ENCODE results near the gene ZNF423.
"Not testable (repeated sequence)": the region's sequence is repeated elsewhere in the genome, so short reads cannot be mapped to it uniquely, and the experiment has no call there.

ZNF423 gene

DNA sequence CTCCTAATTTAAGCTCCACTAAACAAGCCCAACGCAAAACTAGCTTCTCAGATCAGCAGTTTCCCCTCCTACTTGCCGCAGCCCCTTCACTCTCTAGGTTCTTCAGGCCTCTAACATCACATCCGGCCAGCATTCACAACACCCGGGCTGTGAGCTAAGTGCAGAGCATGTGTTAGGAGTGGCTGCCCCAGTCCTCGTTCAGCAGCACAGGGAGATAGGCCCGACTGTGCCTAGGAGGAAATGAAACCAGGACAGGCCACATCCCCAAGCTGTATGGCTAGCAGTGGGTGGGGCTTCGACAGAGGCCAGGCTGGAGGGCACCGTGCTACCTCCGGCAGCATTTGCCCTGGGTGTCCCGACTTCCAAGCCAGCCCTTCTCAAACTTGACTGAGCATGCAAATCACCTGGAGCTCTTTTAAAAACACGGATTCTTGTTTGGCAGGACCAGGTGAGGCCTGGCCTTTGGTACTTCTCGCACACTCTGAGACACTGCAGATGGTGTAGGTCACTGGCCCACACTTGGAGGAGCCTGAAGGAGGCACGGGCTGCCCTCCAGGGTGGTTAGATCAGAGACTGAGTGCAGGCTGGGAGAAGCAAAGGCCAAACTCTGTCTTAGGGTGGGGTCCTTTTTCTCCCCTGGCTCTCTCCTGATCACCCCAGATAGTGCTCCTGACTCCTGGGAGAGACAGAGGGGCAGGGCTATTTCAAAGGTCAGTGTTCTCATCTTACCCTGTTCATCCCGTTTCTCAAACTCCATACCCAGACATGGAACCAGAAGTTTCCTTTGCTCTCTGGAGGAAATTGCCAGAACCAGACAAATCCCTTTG lies 280.4 kb downstream of the ZNF423 start:
- no peak for DNase-seq

DNA sequence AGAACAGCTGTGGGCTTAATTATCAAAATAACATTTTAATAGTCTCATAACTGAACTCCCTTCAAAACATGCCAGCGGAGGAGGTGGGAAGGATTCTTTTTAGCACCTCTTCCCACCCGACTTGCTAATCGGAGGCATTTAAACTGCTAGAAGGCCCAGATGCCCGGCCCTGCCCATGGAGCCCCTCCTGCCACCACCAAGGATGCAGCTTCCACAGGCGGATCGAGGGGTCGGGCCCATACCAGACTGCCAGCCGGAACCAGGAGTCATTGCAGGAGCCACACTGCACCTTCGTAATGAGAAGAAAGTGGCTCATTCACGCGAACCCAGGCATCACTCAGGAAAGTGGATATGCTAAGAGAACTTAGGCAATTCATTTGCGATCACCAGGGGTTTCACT lies 281.1 kb downstream of the ZNF423 start:
- no peak for DNase-seq

GRCh38 chr16:49567950-49568349 lies 288.0 kb downstream of the ZNF423 start:
- DNase-seq, result no peak

GRCh38 chr16:49566432-49566831 lies 289.5 kb downstream of the ZNF423 start:
- DNase-seq, result no peak

DNA sequence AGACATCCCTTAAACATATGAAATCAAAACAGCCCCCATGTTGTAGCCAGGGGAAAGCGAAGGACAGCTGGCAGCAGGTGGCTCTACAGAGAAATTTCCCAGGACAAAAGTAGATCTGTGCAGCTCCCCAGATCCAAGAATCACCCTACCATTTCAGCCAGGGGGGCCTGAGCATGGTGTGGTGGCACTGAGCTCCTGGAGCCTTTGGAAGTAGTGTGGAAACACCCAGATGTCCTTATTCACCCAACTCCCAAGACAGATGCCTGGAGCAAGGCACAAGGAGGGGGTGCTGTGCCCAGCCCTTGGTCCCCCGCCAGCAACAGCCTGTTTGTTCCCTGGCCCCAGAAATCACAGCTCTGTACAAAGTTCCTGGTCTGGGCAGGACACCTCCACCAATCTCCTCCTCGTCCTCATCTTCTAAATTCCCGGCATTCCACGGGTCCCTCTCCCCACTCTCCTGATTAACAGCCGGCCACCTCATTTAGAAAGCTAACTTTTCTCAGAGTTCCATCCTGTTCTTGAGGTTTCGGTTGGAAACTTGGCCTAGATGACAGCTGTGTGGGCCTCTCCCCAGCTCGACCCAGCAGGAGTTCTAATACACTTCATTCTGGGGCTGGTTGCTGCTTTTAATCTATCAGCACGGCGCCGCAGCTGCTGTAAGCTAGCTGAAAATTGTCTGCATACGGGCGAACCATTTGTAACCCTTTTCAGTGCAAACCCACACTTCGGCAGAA lies 291.2 kb downstream of the ZNF423 start:
- no peak for DNase-seq

DNA sequence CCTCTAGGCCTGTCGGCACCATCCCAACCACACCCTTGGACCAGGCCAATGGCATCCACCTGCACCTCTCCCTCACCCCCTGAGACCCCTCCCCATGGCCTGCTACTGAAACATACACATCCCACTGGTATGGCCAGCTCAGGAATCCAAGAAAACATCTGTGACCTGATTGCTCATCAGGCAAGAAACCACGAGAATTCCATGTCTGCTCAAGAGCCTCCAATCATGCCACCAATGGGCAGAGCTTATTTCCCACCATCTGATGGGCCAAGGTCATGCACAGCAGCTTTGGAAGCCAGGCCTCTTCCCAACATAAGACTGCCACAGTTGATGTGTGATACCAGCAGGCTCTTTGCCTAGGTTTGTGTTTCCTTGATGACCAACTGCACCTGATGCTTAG lies 292.2 kb downstream of the ZNF423 start:
- DNase-seq, result no peak

GRCh38 chr16:49562894-49563293 lies 293.0 kb downstream of the ZNF423 start:
- not testable (repeated sequence) for DNase-seq

DNA sequence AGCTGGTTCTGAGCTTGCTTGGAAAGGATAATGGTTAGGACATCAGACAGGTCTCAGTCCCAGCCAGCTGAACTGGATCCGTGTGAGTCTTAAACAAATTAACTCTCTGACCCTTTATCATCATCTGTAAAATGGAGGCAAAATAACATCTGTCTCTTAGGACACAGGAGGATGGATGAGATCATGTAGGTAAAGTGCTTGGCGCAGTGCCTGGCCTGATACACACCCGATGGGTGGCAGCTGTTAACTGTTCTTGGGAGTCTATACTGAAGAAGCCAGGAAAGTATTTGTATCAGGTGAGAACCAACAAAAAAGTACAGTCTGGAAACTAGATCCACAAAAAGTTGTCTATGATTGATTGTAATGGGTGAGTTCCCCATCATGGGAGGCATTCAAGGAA lies 293.7 kb downstream of the ZNF423 start:
- no peak for DNase-seq

DNA sequence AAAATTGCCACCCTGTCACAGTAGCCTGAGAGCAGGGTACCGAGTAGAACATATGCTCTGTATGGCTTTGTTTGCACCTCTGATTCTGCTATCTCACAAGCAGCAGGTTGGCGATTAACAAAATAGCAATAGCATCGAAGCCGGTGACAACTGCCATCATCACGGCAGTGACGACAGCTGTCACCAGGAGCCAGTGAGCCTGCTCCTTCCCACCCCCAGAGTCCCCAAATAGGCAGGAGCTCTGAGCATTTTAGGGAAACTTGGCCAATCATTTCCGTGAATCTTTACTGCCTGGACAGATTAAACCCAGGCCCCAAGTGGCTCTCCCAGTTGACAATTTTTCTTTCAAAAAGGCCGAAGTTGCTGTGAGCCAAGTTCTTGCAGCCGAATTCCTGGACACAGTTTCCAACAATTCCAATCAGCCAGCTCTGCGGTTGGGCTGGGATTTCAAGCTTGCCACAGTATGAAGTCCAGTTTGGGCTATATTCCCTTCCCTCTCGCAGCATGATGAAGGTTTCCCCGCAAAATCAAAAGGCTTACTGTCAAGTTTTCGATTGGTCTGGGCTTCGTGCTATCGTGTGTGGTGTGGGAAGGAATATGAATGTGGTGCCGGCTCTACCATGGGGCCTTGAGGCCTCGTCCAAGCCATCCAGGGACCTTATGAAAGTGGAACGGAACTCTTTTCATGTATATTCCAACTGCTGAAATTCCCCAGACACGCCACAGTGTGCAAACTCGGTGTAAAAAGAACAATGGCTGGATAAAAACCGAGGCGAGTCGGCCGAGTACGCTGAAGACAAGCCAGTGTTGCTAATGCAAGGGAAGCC lies 295.7 kb downstream of the ZNF423 start:
- no peak for DNase-seq

- DNase-seq, result no peak
These were observed 296.7 kb downstream of the ZNF423 start for GRCh38 chr16:49559242-49559641.

DNA sequence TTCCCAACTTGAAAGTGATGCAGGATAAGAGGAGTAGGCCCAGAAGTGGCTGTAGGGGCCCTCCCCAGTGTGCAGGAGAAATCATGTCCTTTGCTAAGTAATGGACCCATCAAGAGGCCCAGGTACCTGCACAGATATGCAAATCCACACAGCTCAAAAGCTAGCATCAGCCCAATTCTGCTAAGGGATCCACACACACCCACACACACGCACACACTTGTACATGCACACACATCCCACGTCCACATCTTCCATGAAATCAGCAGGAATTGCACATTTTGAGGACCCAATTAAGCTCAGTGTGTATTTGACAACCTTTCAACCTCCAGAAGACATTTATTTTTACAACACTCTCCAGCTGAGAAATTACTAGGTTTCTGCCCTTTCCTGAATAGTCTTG lies 297.5 kb downstream of the ZNF423 start:
- no peak for DNase-seq

- DNase-seq, result no peak
These were observed 299.1 kb downstream of the ZNF423 start for GRCh38 chr16:49556606-49557446.

DNA sequence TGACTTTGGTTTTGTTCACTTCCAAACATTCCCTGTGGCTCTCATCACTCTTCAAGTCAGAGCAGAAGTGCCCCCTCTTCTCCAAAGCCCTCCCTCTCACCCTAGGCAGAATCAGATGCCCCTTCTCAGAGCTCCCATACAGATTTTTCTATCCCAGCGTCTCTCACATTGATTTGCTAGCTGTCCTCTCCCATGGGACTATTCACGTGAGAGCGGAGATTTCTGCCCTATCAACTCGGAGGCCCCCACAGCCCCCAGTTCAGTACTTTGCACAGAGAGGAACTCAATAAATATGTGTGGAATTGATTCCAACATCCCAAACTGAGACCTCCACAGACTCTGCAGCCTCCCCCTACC lies 299.7 kb downstream of the ZNF423 start:
- no peak for DNase-seq

GRCh38 chr16:49554681-49555080 lies 301.2 kb downstream of the ZNF423 start:
- DNase-seq, result no peak

- DNase-seq, result no peak
These were observed 303.5 kb downstream of the ZNF423 start for GRCh38 chr16:49552313-49552928.

DNA sequence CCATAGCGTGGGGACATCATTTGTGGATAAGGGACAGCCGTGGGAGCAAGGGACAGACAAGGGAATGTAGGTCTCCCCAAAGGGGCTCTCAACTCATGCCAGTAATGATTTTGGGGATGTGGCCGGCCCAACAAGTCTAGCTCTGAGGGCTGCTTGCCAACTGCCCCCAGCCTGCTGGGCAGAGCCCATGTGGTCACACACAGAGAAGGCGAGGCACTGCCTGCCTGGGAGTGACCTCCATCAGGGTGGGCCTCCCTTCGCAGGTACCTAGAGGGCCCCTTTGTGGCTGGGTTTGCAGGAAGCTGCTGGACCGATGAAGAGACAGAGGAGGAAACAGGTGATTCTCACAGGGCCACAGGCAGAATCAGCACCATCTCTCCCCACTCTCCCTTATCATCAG lies 305.2 kb downstream of the ZNF423 start:
- DNase-seq, result no peak

DNA sequence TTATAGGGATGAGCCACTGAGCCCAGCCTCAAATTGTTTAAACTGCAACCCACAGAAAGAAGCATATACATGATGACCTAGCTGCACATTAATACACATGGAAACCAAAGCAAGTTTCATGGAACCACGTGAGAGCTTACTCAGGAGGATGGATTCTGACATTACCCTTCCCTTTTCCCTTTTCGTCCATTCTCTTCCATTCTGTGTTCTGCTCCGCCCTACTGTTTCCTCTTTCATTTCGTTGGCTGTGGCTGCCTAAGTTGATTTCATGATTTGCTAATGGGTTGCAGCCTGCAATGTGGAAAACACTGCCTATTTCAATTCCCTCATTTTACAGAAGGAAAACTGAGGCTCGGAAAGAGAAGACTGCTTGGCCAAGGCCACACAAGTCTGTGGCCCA lies 305.8 kb downstream of the ZNF423 start:
- DNase-seq, result no peak

DNA sequence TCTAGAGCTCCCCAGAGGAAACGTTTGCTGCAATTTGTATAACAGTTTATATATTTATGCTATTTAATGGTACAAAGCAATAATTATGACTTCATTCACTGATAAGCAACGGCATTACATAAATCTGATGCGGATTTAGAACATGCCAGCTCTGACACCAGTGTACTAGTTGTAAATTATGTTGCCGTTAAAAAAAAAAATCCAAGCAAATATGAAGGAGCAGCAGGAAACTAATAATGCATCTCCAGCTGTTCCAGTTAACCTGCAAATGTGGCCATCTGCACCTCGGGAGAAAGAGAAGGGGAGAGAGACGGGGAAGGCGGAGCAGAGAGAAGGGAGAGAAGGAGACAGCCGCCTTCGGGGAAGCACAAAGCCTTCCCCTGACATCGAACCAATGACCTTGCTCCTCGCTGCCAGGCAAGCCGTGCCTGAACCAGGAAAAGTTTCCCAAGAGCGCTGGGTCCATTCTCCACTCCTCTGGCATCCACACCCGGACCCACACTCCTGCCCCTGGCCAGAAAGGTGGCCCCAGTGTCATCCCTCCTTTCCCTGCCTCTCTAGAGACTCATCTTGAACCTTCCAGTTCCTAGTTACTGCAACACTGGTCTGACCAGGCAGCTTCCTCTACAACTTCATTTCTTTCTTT lies 307.5 kb downstream of the ZNF423 start:
- DNase-seq, result no peak

- no peak for DNase-seq
These were observed 308.5 kb downstream of the ZNF423 start for GRCh38 chr16:49547448-49547847.

- DNase-seq, result no peak
These were observed 309.2 kb downstream of the ZNF423 start for GRCh38 chr16:49546735-49547134.

DNA sequence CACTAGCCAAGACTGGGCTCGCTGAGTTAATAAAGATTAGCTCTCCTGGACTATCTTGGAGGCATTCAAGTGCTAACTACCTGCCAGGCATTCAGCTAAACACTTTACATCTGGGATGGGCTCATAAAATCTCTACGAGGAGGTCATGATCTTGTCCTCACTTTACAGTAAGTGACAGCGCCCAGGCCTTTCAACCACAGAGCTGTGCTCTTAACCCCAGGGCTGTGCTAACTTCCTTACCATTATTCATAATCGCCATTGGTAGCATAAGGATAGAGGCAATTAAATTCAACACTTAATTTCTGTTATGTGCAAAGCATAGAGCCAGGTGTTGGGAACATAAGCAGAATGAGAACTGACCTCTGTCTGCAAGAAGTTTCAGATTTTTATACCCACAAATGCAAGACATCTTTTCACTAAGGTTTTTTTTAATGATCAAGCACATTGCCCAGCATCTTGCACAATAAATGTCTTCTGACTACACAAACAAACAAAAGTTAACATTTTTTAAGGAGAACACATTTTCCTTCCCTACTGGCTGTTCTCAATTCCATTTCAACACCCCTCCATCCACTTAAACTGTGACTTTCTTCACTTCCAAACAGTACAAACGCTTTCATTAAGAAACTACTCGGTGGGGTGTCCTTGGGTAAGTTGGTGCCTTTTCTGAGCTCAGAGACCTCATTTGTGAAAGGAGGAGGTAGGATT lies 310.0 kb downstream of the ZNF423 start:
- DNase-seq, result no peak

Data from stimulated activated CD4-positive, alpha-beta T cell treated with anti-CD3 and anti-CD28 coated beads, Interleukin-2, amount 100 ng/mL, for 24 hours (primary cell).